HAP-1 (cell line): Measurements from ENCODE around the gene C6orf58.

ENCODE experiments used
- DNase-seq, 2 experiments: peaks; one replicate each; pipeline ENCODE4 v3.0.0-alpha.2; 2016 to 2020; ENCODE audit warnings: low spot score in 2 of 2
- H3K27me3 ChIP-seq: fragments of 250-450 bp; sonication (Bioruptor Pico); 2 replicates; pipeline ENCODE4 v1.5.1; 2020; ENCODE audit warnings: low read depth, mild to moderate bottlenecking, moderate library complexity
- H3K36me3 ChIP-seq: fragments of 250-450 bp; sonication (Bioruptor Pico); replicated peaks from 2 replicates; pipeline ENCODE4 v1.5.1; 2020; ENCODE audit warnings: mild to moderate bottlenecking
- H3K4me1 ChIP-seq: fragments of 250-450 bp; sonication (Bioruptor Pico); 2 replicates; pipeline ENCODE4 v1.5.1; 2020; ENCODE audit warnings: mild to moderate bottlenecking
- H3K4me3 ChIP-seq: fragments of 250-450 bp; sonication (Bioruptor Pico); 2 replicates; pipeline ENCODE4 v1.5.1; 2020; ENCODE audit warnings: mild to moderate bottlenecking, moderate library complexity
- H3K9me3 ChIP-seq: fragments of 250-450 bp; sonication (Bioruptor Pico); 2 replicates; pipeline ENCODE4 v1.5.1; 2020; ENCODE audit warnings: mild to moderate bottlenecking, moderate library complexity
- in situ Hi-C: fragments of 300-500 bp; cut with MboI; formaldehyde crosslinking; loops from 3 replicates; pipeline ENCODE4 v1.14.3; 2020; ENCODE audit warnings: low sequenced_read_pairs, inconsistent platforms, mixed read lengths

Gene C6orf58

GRCh38 chr6:127630800-127631199, 53.8 kb downstream of the C6orf58 start:
- Histone ChIP-seq H3K27me3 (no peaks in the 10 kb centered on the region), H3K4me1 (no peaks in the 10 kb centered on the region), H3K36me3 (no peaks in the 10 kb centered on the region), H3K4me3 (no peak overlapping the region), H3K9me3 (no peaks in the 10 kb centered on the region)
- DNase-seq, result no peak
- in situ Hi-C loops, result no loop called here

- in situ Hi-C loops, result no loop called here
- DNase-seq, result no peak
- Histone ChIP-seq H3K36me3 (no peaks in the 10 kb centered on the region), H3K27me3 (no peaks in the 10 kb centered on the region), H3K4me3 (no peak overlapping the region), H3K4me1 (no peaks in the 10 kb centered on the region), H3K9me3 (no peaks in the 10 kb centered on the region)
Observed at GRCh38 chr6:127634178-127634577, 57.2 kb downstream of the C6orf58 start.

GRCh38 chr6:127635091-127635490, 58.1 kb downstream of the C6orf58 start:
- H3K4me3 ChIP-seq, result no peak overlapping the region
- no peaks in the 10 kb centered on the region for H3K27me3 ChIP-seq
- DNase-seq, result no peak
- no peaks in the 10 kb centered on the region for H3K36me3 ChIP-seq
- no peaks in the 10 kb centered on the region for H3K4me1 ChIP-seq
- in situ Hi-C loops, result no loop called here
- no peaks in the 10 kb centered on the region for H3K9me3 ChIP-seq

GRCh38 chr6:127637830-127638409, 60.9 kb downstream of the C6orf58 start:
- Histone ChIP-seq H3K36me3 (no peaks in the 10 kb centered on the region), H3K27me3 (no peaks in the 10 kb centered on the region), H3K9me3 (no peaks in the 10 kb centered on the region), H3K4me3 (no peak overlapping the region), H3K4me1 (no peaks in the 10 kb centered on the region)
- no peak for DNase-seq
- in situ Hi-C loops, result no loop called here
